GM18498 (cell line): ENCODE data around the gene RAP1GDS1.
"Not testable (repeated sequence)": the region's sequence is repeated elsewhere in the genome, so short reads cannot be mapped to it uniquely, and the experiment has no call there.

Experiments
- ATAC-seq: cut with Tn5 transposase; IDR thresholded peaks from one replicate; pipeline ENCODE4 v1.9.1; 2021; ENCODE audit warnings: mild to moderate bottlenecking, moderate library complexity; ENCODE audit not compliant: unreplicated experiment

The RAP1GDS1 gene

GRCh38 chr4:98285676-98286075, 24.5 kb downstream of the RAP1GDS1 start:
- ATAC-seq, result no peak

- ATAC-seq, result no peak
Observed at GRCh38 chr4:98287328-98287727, 26.1 kb downstream of the RAP1GDS1 start.

GRCh38 chr4:98288671-98289070, 27.5 kb downstream of the RAP1GDS1 start:
- peak; percentile 69 for ATAC-seq

- ATAC-seq, result peak; percentile 74
Observed at GRCh38 chr4:98289375-98289774, 28.2 kb downstream of the RAP1GDS1 start.

GRCh38 chr4:98290511-98290910, 29.3 kb downstream of the RAP1GDS1 start:
- no peak for ATAC-seq

GRCh38 chr4:98293104-98293887, 32.1 kb downstream of the RAP1GDS1 start:
- no peak for ATAC-seq

GRCh38 chr4:98298022-98298421, 36.8 kb downstream of the RAP1GDS1 start:
- peak; percentile 61 for ATAC-seq

GRCh38 chr4:98300706-98301105, 39.5 kb downstream of the RAP1GDS1 start:
- ATAC-seq, result no peak

- ATAC-seq, result no peak
Observed at GRCh38 chr4:98305576-98305975, 44.4 kb downstream of the RAP1GDS1 start.

GRCh38 chr4:98310867-98311266, 49.7 kb downstream of the RAP1GDS1 start:
- no peak for ATAC-seq

GRCh38 chr4:98311656-98312055, 50.5 kb downstream of the RAP1GDS1 start:
- ATAC-seq, result no peak

GRCh38 chr4:98314791-98315565, 53.8 kb downstream of the RAP1GDS1 start:
- ATAC-seq, result no peak

- no peak for ATAC-seq
Observed at GRCh38 chr4:98318521-98318920, 57.3 kb downstream of the RAP1GDS1 start.

- no peak for ATAC-seq
Observed at GRCh38 chr4:98319021-98319420, 57.8 kb downstream of the RAP1GDS1 start.

GRCh38 chr4:98326168-98326567, 65.0 kb downstream of the RAP1GDS1 start:
- no peak for ATAC-seq

GRCh38 chr4:98327694-98328093, 66.5 kb downstream of the RAP1GDS1 start:
- ATAC-seq, result no peak

GRCh38 chr4:98329879-98330640, 68.9 kb downstream of the RAP1GDS1 start:
- ATAC-seq, result not testable (repeated sequence)

GRCh38 chr4:98332017-98332416, 70.8 kb downstream of the RAP1GDS1 start:
- ATAC-seq, result no peak

- ATAC-seq, result no peak
Observed at GRCh38 chr4:98334461-98334860, 73.3 kb downstream of the RAP1GDS1 start.

GRCh38 chr4:98338761-98339438, 77.7 kb downstream of the RAP1GDS1 start:
- ATAC-seq, result no peak

- no peak for ATAC-seq
Observed at GRCh38 chr4:98341309-98341708, 80.1 kb downstream of the RAP1GDS1 start.
